Left ventricle myocardium inferior (tissue), 1 donor: ENCODE results near the gene KIAA0319L. TPM values are rescaled to one million over a fixed set of nuclear protein-coding genes. Genes with fewer than 3 reads are reported as not detected.

Source experiments
- DNase-seq: peaks from one replicate; pipeline ENCODE4 v3.0.0-alpha.2; 2020
- H3K27ac ChIP-seq: fragments of 200-600 bp; replicated peaks from 2 replicates; pipeline ENCODE4 v1.8.0; 2021
- H3K27me3 ChIP-seq: fragments of 200-600 bp; 2 replicates; pipeline ENCODE4 v1.8.0; 2021; ENCODE audit warnings: low read depth
- H3K36me3 ChIP-seq: fragments of 200-600 bp; 2 replicates; pipeline ENCODE4 v1.8.0; 2021
- H3K4me1 ChIP-seq: fragments of 200-600 bp; 2 replicates; pipeline ENCODE4 v1.8.0; 2021
- H3K4me3 ChIP-seq: fragments of 200-600 bp; 2 replicates; pipeline ENCODE4 v1.8.0; 2021; ENCODE audit warnings: mild to moderate bottlenecking, moderate library complexity
- H3K9me3 ChIP-seq: fragments of 200-600 bp; replicated peaks from 2 replicates; pipeline ENCODE4 v1.8.0; 2021
- intact Hi-C: fragments of 100-400 bp; cut with micrococcal nuclease; formaldehyde crosslinking; loops from one replicate; pipeline ENCODE4 v1.11.0; 2022
- total RNA-seq: library from RNA; stranded (reverse); fragmentation: NEBNext Ultra II Directional; extraction: Animal tissue kit (Norgen Biotek cat#: 25700); gene quantifications from one replicate; pipeline ENCODE4 v1.2.1, GENCODE V29; 2021
- TF ChIP-seq, protein P1 (sequence below): fragments of 200-600 bp; IDR thresholded peaks from 2 replicates; pipeline ENCODE4 v1.8.0; 2021; ENCODE audit warnings: antibody characterized with exemption, mild to moderate bottlenecking, borderline replicate concordance
- donor health status: DM: no; HTN: yes; CAD: no; lungs with severe emphysema.

KIAA0319L gene
- total RNA-seq, 1 donor from 2014 or later, result 64.3 TPM

DNA sequence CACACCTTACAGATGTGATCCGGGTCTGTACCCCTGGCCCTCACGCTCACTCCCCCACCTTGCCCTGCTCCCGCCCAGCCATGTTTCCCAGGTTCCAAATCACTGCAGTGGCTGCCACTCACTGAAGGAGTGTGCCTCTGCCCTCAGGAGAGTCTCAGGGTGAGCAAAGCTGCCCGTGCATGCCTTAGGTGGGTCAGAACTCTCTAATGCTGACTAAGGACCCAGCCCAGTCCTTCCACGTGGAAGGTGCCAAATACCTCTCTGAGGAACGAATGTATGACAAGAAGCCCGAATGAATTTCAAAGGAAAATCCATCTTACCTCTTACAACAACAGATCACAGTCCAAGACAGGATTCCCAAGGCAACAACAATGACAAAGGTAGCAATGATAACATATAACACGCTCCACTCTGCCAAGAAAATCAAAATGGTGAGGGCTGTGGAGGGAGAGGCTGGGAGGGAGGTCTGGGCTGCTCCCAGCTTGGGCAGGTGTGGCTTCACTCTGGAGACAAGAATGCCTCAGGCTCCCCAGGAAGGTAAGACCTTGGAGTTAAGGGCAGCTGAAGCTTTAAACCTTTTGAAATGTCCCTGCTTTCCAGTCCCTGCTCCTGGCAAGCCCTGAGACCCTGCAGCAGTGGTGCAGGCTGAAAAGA, 115.2 kb downstream of the KIAA0319L start:
- H3K4me1 ChIP-seq, result no peaks in the 10 kb centered on the region
- H3K4me3 ChIP-seq, result no peak overlapping the region
- no peaks in the 10 kb centered on the region for H3K27me3 ChIP-seq
- no peaks in the 10 kb centered on the region for H3K9me3 ChIP-seq
- intact Hi-C loops, result no loop called here
- no peak overlapping the region for H3K27ac ChIP-seq
- H3K36me3 ChIP-seq, result peaks cover 90% of the 10 kb centered on the region
- TF ChIP-seq, protein P1, sequence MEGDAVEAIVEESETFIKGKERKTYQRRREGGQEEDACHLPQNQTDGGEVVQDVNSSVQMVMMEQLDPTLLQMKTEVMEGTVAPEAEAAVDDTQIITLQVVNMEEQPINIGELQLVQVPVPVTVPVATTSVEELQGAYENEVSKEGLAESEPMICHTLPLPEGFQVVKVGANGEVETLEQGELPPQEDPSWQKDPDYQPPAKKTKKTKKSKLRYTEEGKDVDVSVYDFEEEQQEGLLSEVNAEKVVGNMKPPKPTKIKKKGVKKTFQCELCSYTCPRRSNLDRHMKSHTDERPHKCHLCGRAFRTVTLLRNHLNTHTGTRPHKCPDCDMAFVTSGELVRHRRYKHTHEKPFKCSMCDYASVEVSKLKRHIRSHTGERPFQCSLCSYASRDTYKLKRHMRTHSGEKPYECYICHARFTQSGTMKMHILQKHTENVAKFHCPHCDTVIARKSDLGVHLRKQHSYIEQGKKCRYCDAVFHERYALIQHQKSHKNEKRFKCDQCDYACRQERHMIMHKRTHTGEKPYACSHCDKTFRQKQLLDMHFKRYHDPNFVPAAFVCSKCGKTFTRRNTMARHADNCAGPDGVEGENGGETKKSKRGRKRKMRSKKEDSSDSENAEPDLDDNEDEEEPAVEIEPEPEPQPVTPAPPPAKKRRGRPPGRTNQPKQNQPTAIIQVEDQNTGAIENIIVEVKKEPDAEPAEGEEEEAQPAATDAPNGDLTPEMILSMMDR, result no peak
- no peak for DNase-seq

DNA sequence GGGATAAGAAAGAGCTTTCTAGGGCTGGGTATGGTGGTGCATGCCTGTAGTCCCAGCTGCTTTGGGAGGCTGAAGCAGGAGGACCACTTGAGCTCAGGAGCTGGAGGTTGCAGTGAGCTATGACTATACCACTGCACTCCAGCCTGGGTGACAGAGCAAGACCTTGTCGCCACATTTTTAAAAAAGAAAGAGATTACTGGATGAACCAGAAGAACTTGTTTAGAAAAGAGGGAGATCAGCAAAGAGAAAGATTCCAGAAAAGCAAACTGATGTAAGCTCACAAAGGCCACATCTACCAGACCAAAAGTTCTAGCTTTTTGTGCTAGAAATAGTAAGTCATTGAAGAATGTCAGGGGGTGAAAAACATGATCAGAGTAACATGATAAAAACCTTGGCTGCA, 117.6 kb downstream of the KIAA0319L start:
- H3K4me3 ChIP-seq, result no peak overlapping the region
- H3K9me3 ChIP-seq, result no peaks in the 10 kb centered on the region
- TF ChIP-seq, protein P1, result no peak
- intact Hi-C loops, result no loop called here
- peaks cover 94% of the 10 kb centered on the region for H3K36me3 ChIP-seq
- no peaks in the 10 kb centered on the region for H3K27me3 ChIP-seq
- H3K27ac ChIP-seq, result no peak overlapping the region
- DNase-seq, result no peak
- no peaks in the 10 kb centered on the region for H3K4me1 ChIP-seq

DNA sequence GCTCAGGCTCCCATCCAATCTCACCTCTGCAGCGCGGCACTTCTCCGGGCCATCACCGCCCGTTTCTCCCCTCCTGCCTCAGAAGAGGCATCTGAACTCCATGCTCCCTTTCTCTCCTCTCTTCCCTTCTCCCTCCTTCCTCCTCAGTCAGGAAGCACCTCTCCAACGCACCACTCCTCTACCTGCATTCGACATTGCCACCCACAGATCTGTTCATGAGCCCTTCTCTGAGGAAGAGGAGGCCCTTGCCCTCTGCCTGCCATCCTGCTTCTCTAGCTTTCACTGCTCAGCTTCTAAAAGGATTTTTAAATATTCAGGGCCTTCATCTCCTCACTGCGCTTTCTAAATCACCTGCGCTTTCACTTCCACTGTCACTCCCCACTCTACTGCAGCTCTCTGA, 120.0 kb downstream of the KIAA0319L start:
- peaks cover 91% of the 10 kb centered on the region for H3K36me3 ChIP-seq

DNA sequence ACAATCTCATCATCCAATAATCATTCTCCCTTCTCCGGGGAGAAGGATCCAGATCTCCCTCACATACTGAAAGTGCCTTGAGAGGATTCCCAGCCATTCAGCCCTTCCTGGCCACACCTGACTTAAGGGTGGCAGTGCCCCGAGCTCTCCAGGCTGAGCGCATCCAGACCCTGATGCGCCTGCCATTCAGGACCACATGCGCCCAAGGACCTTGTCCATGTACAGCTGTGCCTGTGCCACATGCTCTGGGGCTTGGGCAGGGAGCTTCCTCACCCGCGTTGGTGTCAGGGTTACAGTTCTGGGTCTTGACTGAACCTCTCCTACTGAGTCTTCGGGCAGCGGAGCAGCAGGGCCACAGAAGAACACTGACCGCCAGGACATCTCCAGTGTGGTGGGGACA, 121.1 kb downstream of the KIAA0319L start:
- Histone ChIP-seq H3K4me3 (no peak overlapping the region), H3K9me3 (no peaks in the 10 kb centered on the region), H3K27ac (no peak overlapping the region), H3K36me3 (peaks cover 85% of the 10 kb centered on the region), H3K4me1 (no peaks in the 10 kb centered on the region), H3K27me3 (no peaks in the 10 kb centered on the region)
- TF ChIP-seq, protein P1, result no peak
- no peak for DNase-seq
- intact Hi-C loops, result no loop called here

More for the DNA sequence above, 120.0 kb downstream of the KIAA0319L start:
- TF ChIP-seq, protein P1, result no peak
- H3K27me3 ChIP-seq, result no peaks in the 10 kb centered on the region
- no peak for DNase-seq
- H3K4me3 ChIP-seq, result no peak overlapping the region
- H3K4me1 ChIP-seq, result no peaks in the 10 kb centered on the region
- no peaks in the 10 kb centered on the region for H3K9me3 ChIP-seq
- no peak overlapping the region for H3K27ac ChIP-seq
- intact Hi-C loops, result no loop called here

DNA sequence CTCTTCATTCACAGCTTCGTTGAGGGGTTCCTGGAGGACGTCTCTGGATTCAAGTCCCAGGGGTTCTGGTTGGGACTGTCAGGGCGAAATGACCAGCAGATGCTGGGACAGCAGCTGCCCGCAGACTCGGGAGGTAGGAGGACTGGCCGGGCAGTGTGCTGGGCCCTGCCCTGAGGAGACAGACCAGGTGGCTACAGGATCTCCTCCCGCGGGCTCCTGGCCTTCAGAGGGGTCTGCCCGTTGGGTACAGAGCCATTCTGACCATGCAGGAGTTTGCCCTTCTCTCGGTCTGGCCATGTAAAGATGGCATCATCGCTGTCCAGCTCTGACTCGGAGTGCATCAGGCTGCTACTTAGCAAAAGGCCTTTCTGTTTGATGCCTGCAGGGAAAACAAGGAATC, 122.5 kb downstream of the KIAA0319L start:
- intact Hi-C loops, result no loop called here
- TF ChIP-seq, protein P1, result no peak

More for the DNA sequence above, 122.5 kb downstream of the KIAA0319L start:
- Histone ChIP-seq H3K9me3 (no peaks in the 10 kb centered on the region), H3K36me3 (peaks cover 72% of the 10 kb centered on the region), H3K27ac (no peak overlapping the region), H3K4me3 (no peak overlapping the region), H3K27me3 (no peaks in the 10 kb centered on the region), H3K4me1 (no peaks in the 10 kb centered on the region)
- DNase-seq, result no peak
